HG03520 (cell line): ENCODE measurements around the gene CCDC54.
"Not testable (repeated sequence)": the region's sequence is repeated elsewhere in the genome, so short reads cannot be mapped to it uniquely, and the experiment has no call there.

Experiments
- ATAC-seq: cut with Tn5 transposase; IDR thresholded peaks from one replicate; pipeline ENCODE4 v1.9.1; 2021; ENCODE audit warnings: mild to moderate bottlenecking, moderate library complexity; ENCODE audit not compliant: unreplicated experiment

The CCDC54 gene

DNA sequence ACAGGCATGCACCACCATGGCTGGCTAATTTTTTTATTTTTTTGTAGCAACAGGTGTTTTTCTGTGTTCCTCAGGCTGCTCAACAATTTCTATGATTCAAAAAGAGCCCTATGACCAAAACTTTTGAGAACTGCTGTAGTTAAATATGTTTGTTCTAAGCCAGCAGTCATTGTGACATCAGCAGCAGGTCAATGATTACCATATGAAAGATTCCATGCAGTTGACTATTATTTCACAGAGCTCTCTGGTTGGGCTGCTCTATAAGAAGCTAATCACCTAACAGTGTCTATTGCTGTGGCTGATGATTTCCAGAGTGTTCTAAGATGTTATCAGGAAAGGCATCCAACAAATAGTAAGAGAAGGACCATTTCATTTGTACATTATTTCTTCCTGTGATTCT lies at the start of gene CCDC54:
CCDC54 (plus strand) TSS at position 289 of the 400 bp plus-strand sequence. CDS start 149 bp downstream, outside the sequence.
- ATAC-seq, result no peak

DNA sequence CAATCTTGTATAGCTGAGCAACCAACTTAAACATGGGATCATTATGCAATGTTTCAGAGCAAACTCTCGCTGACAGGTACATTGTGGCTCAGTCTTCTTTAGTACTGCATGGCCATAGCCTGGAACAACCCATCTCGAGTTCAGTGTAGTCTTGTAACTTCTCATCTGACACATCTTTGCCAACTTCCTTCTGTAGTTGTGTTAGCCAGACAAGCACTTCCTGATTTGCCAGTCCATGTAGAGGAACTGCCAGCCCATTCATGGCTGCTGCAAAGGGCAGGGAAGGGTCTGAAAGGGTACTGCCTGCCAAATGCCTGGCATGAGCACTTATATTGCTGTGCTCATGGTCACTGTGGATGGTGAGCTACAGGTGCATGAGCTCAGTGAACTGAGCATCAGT lies 49.2 kb upstream of the CCDC54 start:
- ATAC-seq, result no peak

DNA sequence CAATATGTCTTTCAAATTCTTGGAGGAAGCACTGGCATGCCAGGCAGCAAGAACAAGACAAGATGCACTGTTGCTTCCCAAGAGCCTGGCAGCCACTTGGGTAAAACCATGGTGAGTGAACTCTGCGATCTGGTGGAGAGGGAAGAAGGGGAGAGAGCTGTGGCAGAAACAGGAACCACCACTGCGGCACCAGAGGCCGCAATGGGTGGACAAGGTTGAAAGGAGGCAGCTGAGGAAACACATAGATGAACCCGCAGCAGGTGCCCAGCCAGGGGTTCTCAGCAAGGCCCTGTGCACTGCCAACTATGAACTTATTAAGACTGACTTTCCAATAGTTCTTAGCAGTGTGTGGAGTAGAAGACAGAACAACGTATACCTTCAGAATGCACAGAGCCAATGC lies 48.2 kb upstream of the CCDC54 start:
- no peak for ATAC-seq

DNA sequence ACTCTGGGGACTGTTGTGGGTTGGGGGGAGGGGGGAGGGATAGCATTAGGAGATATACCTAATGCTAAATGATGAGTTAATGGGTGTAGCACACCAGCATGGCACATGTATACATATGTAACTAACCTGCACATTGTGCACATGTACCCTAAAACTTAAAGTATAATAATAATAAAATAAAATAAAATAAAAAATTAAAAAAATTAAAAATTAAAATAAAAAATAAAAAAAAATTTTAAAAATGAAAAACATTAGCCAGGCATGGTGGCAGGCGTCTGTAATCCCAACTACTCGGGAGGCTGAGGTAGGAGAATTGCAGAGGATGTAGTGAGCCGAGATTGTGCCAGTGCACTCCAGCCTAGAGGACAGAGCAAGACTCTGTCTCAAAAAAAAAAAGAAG lies 37.5 kb upstream of the CCDC54 start:
- not testable (repeated sequence) for ATAC-seq

DNA sequence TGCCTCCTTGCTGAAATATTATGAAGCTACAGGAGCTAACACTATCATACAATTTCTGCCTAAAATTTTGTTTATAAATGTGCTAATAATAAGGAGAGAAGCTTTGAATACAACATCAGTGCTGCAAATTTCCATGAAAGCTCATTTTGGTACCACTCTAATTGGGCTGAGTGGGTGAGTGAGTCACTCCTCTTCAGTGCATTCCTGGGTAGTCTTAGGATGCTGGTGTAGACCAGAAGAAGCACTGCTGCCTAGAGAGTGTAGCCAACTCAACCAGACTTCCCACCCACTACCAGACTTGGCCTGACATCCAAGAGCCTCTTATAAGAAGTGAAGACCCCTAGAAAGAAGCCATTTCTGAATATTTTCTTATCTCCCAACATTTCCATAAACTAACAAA lies 32.5 kb upstream of the CCDC54 start:
- ATAC-seq, result no peak

DNA sequence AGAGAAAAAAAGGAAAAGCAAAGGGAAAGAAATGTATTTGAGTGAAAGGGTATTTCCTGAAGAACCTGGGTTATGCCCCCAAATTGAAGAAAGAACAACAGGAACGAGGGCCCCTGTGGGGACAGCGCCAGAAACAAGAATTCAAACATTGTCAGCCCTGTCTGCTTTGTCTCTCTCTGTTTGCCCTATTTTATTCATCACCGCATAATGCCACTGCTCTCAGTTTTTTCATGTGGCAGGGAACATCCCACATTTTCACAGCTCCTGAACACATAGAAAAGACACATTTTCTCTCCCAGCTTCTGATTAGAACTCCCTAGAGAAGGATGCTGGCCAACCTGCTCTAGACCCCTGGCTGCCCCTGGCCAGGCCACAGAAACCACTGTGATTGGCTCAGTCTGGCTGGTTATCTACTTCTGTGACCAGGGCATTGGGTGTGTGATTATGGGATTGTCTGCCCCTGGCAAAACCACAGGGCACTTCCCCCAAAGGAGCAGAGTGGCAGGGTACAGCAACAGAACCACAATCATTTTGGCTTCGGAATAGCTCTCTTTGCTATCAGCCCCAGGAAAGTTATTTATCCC lies 31.3 kb upstream of the CCDC54 start:
- no peak for ATAC-seq

DNA sequence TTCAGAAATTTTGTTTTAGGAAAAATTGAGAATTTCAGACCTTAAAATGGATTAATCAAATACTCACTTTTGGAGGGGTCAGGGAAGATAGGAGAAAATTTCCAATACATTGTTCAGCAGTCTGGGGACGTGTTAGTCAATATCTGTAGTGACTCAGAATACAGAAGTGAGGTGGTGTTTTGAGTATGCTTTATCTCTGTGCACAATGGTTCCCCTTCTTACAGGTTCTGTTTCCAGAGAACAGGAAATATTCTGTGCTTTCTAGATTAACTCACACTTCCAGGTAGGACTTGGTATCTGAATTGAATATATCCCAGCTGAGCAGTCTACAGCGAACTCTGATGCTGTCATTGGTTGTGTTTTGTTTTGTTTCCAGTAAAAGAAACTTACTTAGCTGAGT lies 30.7 kb upstream of the CCDC54 start:
- no peak for ATAC-seq

DNA sequence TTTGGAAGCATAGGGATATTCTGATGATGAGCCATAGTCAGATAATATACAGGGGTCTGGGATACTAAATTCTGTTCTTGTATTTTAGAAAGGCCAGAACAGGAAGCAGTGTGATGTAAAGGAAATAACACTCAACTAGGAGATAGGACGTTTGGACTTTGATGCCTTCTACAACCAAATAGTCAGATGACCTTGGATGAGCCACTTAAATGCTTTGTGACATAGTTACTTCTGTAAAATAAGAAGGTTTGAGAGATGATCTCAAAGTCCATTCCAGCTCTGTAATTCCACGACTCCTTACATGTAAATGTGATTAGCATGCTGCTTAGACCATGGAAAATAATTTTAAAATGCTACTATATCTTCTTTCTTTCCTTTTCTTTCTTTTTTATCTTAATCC lies 29.5 kb upstream of the CCDC54 start:
- no peak for ATAC-seq

DNA sequence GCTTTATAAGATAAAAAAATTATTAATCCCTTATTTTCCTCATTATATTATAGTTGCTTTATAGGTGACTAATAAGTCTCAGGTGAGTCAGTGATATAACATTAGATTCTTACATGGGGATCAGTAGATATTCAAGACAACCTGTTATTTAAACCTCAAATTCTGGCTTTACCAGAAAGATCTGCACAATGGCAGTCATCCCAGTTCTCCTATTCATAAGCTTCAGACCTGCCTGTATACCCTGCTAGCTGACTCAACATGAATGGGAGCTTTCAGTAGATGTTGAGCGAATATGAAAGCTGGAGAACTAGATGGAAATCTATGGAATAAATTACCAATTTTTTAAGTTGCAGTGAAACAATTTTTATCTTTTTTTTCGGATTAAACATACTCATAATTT lies 20.5 kb upstream of the CCDC54 start:
- no peak for ATAC-seq

DNA sequence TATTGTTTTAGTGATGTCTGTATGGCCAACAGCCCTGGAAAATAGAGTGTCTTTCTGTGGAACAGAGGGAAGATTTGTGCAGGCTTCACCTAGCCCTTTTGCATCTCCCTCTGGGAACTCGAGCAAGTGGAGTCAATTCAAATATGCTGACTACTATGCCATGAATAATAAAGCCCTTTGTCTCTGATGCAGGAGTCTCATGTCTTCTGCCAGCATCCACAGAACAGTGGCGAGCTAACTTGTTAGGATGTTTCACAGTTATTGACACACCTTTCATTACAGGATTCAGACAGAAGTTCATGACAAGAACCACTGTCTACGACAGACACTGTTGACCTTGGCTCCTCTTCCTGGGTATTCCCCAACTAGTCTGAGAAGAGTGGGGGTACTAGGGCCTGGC lies 15.6 kb upstream of the CCDC54 start:
- ATAC-seq, result no peak

DNA sequence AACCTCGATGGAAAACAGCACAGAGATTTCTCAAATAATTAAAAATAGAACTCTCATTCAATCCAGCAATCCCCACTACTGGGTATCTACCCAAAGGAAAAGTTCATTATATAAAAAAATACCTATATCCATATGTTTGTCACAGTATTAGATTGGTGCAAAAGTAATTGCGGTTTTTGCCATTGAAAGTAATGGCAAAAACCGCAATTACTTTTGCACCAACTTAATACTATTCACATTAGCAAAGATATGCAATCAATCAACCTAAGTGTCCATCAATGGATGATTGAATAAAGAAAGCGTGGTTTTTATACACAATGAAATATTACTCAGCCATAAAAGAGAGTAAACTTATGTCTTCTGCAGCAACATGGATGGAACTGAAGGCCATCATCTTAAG lies 12.2 kb upstream of the CCDC54 start:
- no peak for ATAC-seq

DNA sequence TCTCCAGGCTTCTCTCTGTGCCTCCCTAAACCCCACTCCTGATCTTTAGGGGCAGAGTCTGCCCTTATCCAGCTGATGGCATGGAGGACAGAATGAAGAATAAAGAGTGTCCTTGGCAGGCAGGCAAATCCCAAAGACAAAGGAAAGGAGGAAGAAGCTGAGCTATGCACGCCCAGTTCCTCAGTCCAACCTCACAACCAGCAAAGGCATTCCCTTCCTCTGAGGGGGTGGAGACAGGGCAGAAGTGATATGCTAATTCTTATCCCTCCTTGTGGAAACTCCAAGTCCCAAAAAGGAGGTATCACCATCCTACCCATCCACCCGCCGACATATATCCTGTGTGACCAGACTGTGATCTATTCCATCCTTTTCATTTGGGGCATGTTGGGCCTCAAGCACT lies 10.5 kb upstream of the CCDC54 start:
- no peak for ATAC-seq

DNA sequence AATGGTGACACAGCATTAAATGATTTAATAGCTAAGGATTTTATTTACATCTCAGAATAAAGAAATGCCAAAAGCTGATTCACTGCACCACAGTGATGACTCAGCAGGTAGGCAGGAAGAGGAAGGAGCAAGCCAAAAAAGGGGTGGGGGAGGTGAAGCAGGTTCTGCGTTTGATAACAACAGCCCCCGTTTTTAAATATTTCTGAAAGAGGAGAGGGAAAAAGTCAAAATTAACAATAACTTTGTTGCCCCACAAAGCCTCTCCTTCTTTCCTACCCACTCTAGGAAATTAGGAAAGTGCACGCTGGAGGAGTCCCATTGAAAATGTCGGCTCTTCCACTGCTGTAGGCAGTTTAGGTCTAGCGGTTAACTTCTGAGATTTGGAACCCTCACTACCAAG lies 9.9 kb upstream of the CCDC54 start:
- ATAC-seq, result no peak

DNA sequence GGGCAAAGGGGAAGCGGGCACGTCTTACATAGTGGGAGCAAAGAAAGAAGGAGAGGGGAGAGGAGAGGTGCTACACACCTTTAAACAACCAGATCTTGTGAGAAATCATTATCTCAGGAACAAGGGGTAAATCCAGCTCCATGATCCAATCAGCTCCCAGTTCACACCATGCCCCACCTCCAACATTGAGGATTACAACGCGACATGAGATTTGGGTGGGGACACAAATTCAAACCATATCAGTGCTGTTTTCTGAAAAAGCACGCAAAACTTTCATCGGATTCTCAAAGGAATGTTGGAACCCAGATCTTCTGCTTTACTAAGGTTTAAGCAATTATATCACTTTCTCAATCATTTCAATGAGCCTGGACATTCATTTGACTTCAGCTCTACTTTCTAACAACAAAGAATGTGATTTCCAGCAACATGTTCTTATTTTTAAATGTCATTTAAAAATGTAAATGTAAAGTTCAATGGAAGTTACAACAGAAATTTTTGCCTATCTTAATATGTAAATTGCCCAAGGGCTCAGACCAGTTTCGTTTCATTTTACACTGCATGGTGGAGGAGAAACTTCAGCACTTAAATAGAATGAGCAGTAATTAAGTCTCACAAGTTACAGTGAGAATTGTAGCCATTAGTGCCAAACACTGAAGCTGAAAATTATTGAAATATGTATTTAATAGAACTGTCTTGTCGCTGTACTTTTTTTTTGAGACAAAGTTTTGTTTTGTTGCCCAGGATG lies 8.4 kb upstream of the CCDC54 start:
- no peak for ATAC-seq

DNA sequence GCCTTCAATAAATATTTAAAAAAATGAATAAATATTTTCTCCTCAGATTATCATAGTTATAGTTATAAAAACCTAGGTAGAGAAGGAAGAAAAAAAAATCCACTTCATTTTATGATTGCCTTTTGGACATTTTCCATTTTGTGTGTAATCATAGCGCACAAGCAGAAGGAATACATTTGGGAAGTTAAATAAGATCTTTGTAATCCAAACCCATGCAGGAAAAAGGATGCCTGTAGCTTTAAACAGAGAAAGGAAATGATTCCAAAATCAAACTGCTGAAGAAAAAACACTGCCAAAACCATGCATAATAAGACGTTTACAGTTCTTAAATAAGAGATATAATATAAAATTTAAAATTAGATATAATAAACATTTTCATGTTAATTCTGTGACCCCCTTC lies 7.4 kb upstream of the CCDC54 start:
- no peak for ATAC-seq

DNA sequence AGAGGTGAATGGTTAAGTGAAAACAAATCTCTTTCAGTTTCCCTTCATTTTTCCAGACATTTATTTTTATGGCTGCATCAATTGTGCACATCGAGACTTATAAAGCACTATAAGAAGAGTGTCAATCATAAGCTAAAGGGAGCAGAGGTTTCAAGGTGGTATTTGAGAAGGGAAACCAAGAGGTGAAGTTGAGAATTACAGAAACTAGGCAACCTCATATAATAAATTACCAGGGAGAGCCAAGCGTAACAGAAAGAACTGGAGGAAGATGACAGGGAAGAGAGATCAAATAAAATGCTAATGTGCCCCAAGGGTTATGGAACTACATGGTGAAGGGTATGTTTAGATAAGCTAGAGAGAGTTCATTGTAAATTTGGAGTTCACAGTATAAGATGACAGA lies 6.3 kb upstream of the CCDC54 start:
- ATAC-seq, result no peak

DNA sequence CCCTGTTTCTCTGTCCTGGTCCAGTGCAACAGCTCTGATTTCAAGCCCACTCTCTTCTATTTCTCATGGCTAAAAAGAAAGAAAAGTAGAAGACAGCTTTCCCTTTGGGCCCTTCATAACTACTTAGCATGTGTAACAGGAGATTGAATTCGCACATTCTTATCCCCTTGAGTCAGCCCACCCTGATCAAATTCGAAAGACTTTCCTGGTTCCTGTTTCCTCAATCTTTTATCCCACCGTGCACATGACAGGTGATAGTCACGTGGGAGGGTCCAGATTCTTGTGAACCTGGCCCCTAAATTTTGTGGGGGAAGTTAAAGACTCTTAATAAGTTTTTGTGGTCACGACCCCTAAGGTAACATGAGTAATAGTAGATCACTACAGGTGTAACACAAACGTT lies 4.7 kb upstream of the CCDC54 start:
- ATAC-seq, result no peak

DNA sequence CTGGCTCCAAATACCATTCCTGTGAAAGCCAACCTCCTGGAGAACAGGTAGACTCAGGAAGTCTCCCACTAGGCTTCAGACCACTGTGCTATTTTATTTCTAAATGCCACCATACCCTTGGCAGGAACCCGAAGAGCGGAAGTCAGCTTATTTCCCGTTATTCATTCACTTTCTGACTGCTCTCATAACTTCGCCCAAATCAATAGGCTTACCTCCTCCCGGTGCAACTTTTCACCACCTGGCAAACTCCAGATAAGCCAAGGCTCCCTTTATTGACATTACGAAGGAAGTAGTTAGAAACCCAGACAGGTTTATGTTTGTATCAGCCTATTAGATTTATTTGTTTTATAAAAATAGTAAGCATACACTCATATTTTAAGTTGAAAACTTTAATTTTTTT lies 3.3 kb upstream of the CCDC54 start:
- no peak for ATAC-seq

DNA sequence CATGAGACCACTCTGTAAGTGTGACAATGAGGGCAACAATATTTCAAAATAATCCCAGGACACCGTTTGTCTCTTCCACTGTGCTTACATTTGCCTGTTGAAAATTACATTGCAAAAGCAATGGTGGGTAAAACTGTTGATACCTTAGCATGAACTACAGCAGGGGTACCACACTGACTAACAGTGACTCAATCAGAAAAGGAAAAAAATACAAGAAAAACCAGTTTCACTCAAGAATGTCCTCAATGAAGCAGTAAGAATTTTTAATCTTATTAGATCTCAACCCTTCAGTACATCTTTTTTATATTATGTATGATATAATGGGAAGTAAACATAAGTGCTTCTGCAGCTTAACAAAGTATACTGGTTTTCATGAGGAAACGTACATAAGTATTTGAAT lies 1.6 kb upstream of the CCDC54 start:
- ATAC-seq, result no peak

DNA sequence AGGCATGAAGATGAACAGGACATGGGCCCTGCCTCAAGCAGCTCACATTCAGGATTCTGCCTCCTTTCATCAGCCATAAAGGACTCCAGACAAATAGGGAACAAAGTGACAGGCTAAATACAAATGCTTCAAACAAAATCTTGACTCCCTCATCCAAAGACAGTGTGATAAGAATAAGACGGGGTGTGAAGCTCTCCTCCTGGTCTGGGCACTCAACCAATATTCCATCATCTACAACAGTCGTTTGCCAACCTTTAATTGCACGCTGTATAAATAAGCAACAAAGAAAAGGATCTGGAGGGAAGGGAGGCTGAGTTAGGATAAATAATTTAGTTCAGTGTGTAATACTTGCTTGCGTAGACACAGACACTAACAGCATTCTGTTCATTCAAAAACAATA lies 5.4 kb downstream of the CCDC54 start:
- no peak for ATAC-seq

DNA sequence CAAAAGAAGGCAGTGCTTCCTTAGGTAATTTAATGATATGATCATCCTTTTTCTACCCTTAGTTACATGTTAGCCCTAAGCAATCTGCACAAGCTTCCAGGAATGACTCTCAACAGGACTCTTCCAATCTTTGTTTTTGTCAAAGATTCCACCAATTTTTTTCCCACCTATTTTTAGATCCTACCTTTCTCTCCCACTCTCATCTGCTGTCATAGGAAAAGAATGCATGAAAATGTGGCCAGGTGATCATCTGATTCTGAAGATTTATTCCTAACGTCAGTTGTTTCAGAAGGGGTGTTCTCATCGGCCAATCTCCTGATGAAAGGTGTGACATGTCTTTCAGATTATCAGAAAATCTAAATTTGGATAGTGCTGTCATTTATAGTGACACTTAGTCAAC lies 7.2 kb downstream of the CCDC54 start:
- no peak for ATAC-seq

DNA sequence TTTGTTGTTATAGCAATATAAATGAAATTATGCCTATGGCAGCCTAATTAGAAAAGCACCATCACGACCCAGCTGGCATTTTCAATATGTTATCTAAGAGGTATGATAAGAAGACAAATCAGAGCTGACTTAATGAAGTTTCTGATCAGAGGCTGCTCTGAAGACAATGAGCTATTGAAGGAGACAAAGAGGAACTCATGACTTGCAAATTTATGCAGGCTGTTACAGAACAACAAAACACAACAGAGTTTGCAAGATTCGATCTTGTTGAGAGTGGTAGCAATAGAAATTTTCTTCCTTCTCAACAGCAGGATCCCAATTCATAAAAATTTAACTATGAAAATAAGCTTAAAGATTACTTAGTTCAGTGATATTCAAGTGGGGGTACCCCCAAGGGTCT lies 7.7 kb downstream of the CCDC54 start:
- ATAC-seq, result no peak

DNA sequence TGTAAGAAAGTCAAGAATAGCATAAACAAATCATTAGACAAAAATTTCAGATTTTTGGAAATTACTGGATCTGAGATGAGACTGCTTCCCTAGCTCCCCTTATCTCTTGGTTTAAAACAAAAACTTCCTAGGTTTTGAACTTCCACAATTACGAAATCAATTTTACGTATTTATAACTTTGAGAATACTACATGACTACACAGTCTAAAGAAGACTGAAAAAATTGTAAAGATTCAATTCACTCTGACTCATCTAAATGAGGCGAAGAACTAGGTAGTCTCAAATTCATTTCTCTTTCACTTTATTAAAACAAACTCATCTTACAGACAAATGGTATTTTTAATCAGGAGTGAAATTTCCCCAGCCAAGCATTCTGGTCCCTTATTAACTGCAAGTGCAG lies 10.3 kb downstream of the CCDC54 start:
- ATAC-seq, result no peak
